HG03045 (cell line): ENCODE measurements around the gene SPATS2L.
A peak's percentile ranks its signal among the peaks of the same experiment; 100 is the strongest.

Experiments used
- ATAC-seq: cut with Tn5 transposase; IDR thresholded peaks from one replicate; pipeline ENCODE4 v1.9.1; 2021; ENCODE audit warnings: mild to moderate bottlenecking, moderate library complexity; ENCODE audit not compliant: unreplicated experiment

SPATS2L gene, protein sequence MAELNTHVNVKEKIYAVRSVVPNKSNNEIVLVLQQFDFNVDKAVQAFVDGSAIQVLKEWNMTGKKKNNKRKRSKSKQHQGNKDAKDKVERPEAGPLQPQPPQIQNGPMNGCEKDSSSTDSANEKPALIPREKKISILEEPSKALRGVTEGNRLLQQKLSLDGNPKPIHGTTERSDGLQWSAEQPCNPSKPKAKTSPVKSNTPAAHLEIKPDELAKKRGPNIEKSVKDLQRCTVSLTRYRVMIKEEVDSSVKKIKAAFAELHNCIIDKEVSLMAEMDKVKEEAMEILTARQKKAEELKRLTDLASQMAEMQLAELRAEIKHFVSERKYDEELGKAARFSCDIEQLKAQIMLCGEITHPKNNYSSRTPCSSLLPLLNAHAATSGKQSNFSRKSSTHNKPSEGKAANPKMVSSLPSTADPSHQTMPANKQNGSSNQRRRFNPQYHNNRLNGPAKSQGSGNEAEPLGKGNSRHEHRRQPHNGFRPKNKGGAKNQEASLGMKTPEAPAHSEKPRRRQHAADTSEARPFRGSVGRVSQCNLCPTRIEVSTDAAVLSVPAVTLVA

DNA sequence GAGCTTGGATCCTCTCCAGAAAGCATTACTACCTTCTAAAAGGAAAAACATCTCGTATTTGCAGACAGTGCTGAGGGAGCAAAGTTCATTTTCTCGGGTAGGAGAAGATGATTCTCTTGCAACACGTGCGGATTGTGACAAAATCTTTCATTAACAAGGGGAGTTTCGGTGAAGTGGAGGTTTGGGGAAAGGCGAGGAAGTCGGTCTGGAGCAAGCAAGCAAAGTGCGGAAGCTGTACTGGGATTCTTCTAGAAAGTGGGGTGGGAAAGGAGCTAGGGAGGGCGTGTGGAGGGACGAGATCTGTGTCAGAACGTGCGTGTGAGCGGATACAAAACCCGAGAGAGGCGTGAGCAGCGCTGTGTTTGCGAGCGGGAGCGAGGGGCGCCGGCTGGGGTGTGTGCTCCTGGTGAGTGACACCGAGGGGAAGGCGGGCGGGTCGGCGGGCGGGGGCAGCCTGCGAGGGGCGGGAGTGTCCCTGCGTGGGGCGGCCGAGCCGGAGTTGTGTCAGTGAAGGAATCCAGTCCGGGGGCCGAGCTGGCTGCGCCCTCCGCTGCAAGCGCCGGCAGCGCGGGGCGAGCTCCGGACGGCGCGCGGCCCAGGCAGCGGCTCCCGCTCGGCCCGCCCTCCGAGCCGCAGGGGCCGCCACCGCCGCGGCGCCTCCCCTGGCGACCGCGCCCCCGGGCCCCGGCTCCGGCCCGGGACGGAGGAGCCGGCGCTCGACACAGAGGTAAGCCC lies at the start of gene SPATS2L:
Gene SPATS2L, plus strand, starts transcription at position 498 of the 735 bp plus-strand sequence. CDS start 82,552 bp downstream, outside the sequence.
- ATAC-seq: peak; percentile 58

DNA sequence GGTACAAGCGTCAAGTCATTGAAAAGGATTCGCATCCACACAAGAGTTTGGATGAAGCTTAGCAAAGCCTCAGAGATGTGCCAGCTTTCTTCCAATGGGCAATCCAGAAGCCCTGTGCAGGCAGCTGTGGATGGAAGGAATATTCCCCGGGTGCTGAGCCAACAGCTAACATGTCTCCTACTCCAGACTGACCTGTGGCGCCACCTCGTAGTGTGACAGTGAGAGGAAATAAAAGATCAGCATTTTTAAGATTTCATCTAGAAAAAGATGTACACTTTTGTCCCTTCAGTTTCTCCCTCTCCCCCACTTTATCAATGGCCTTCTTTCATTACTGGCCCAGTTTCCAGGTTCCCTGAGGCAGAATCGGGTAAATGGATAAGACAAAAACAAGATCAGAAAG lies 48.9 kb upstream of the SPATS2L start:
- no peak for ATAC-seq

DNA sequence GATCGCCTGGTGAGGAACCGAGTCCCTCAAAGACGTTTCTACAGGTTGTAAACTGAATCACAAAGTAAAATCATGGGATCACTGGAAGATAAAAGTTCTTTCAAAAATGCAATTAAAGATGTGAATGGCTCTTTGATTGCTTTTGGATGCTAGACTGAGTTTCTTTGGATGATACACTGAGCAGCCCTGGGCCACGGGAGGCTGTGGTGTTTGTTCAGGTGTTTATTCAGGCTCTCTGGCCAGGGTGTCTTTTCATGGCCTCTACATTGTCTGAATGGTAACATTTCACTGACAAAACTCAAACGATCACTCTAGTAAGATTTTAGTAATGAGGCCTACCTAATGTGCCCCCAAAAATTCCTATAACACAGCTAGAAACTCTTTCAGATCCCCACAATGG lies 48.4 kb upstream of the SPATS2L start:
- ATAC-seq: no peak

DNA sequence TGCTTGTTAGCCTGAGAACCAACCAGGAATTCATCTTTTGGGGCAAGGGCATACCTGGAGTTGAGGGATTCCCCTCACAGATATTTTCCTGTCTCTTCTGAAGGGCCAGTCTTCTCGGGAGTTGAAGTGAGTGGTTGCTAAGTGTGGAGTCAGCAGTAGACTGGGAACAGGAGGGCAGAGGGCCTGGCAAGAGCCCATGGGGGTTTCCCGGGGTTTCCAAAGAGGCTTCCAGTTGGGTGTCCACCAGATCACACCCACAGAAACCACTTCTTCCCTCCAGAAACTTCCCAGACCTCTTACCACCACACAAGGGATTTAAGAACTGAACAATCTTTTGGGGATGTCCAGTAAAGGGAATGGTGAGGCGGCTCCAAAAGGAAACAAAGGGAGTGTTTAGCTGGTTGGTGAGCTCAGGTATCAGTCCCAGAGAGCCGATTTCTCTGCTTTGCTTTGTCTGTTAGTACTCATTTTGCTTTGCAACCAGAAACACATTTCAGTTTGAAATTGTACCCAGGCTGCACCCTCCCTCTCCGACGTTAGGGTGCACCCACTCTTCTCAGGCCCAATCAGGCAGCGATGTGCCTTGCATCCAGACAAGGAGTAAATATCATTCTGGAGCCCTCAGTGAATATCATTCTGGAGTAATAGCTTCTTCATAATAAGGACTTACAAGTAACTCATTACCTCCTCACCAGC lies 47.5 kb upstream of the SPATS2L start:
- ATAC-seq: no peak

DNA sequence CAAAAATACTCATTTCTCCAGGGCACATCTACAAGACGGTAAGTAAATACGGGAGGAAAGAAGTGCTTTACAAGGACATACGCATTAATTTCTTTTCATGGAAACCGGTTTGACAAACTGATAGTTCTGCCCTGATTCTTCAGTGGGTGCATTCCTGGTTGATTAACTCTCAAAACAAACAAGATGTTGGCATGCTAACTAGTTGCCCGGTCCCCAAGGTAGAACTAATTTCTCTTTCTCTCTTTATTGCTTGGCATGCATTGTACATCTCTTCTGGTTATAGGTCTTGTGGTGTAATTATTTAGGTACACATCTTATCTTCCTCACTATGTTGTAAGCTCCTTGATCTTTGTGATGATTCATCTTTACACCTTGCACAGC lies 46.9 kb upstream of the SPATS2L start:
- no peak for ATAC-seq

DNA sequence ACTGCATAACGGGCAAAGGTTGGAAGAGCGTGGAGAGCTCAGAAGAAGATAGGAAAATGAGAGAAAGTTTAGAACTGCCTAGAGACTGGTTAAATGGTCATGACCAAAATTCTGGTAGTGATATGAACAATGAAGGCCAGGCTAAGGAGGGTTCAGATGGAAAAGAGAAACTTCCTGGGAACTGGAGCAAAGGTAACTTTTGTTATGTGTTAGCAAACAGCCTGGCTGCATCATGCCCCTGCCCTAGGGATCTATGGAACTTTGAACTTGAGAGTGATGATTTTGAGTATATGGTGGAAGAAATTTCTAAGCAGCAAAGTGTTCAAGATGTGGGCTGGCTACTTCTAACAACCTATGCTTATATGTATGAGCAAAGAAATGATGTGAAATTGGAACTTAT lies 44.4 kb upstream of the SPATS2L start:
- no peak for ATAC-seq

DNA sequence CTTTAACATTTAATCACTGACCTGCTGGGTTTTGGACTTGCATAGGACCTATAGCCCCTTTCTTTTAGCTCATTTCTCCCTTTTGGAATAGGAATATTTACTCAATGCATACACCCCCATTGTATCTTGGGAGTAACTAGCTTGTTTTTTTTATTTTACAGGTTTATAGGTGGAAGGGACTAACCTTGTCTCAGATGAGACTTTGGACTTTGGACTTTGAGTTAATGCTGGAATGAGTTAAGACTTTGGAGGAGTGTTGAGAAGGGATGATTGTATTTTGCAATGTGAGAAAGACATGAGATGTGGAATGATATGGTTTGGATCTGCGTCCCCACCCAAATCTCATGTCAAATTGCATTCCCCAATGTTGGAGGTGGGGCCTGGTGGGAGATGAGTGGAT lies 43.2 kb upstream of the SPATS2L start:
- no peak for ATAC-seq

DNA sequence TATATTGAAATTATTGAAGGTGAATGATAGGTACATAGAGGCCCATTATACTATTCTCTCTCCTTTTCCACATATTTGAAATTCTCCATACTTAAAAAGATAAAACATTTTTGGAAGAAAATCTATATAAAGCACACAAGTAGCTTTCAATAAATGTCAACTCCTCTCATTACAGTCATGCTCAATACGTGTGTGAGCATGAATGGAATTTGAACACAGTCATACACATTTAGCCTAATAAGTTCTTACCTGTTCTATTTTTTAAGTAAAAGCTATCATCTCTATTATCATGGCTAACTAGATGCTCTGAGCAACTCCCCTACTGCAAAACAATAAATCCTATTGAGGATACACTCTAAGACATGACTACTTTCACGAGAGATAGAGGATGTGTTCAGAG lies 41.9 kb upstream of the SPATS2L start:
- no peak for ATAC-seq

DNA sequence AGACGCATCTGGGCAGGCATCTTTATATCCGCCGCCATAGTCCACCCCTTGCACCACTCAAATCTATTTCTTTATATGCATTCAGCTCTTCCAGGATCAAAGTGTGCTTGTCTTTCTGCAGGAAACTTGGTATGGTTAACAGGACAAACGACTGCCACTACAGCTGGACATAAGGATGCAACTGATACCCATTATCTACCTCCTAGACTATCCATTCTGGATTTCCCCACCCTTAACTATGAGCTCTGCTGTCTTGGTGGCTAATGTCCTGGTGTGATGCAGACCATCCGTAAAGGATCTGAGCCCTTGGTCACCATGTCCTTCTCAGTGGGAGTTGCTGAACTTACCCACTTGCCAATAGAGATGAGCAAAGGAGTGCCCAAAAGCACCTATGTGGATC lies 40.1 kb upstream of the SPATS2L start:
- no peak for ATAC-seq

DNA sequence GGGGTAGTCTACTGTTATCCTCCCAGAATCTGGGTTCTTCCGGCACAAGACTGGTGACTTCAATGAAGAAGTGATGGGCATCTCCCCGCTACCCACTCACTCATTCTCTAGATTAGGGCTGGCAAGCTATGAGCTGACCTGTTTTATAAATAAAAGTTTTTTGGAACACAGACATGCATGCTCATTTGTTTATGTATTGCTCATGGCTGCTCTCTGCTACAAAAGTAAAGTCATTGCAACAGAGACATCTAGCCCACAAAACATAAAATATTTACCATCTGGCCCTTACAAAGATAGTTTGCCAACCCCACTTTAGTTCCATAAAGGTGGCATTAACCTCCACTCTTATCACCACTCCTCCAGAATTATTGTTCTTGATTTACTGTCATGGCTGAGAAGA lies 39.1 kb upstream of the SPATS2L start:
- ATAC-seq: no peak

DNA sequence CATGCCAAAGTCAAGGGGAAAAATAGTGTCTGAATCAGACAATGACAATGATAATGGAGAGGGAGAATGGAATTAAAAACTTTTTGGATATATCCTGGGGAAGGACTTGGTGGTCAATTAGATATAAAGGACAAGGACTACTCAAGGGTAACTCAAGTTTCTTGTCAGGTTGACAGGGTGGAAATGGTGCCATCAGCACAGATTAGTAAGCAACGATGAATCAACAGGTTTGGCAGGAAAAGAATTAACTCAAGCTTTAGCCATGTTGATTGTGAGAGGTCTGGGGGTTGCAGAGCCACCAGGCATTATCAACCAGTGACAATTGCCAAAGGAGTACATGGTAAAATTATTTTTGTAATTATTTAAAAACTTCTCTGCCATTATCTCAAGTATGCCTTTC lies 35.8 kb upstream of the SPATS2L start:
- no peak for ATAC-seq

DNA sequence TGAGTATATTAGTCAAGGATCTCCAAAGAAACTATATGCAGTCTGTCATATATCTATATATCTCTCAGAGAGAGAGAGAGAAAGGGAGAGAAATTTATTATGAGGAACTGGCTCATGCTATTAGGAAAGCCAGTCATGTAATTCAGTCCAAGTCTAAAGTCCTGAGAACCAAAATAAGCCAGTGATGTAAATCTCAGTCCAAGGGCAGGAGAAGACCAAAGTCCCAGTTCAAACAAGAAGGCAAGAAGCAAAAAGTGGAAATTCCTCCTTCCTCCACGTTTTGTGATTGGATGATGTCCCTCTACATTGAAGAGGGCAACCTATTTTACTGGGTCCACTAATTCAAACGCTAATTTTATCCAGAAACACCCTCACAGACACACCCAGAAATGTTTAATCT lies 34.2 kb upstream of the SPATS2L start:
- no peak for ATAC-seq

DNA sequence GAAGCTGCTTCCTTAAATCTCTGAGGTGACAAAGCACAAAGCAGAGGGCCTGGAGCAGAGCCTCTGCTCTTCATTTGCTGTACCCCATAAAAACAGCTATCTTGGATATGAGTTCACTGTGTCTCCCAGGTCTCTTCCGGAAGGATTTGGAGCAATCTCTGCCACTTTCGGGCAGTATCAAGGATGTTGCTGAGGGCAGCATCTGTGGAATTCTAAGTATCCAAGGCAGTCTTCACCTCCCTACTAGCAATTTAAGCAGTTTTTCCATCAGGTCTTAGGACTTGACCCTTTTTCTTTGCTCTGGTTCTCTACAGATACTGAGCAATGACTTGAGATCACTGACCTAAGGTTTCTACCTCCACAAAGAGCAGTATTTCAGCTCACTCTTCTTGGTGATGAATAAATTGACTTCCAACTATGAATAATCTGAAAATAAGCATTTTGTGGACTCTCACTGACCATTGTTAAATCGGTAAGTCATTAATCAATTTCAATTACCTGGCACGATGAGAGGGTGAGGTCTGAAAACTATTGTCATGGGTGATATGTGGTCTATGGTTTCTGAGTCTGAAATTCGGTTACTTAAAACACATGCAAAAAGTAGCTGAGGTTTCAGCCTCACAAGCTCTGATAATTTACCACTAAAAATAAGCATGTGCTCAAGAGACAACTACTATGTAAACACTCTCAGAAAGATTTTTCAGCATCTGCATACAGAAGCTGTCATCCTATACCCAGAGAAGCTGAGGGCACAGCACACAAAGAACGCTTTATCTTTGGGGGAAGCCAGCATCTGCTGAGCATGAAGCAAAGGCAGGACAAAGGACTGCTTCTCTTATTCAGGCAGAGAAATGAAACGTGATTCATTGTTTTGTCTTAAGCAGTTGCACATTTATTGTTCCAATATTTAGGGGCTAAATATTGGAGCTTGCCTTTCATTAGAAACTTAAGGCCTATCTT lies 32.1 kb upstream of the SPATS2L start:
- ATAC-seq: no peak

DNA sequence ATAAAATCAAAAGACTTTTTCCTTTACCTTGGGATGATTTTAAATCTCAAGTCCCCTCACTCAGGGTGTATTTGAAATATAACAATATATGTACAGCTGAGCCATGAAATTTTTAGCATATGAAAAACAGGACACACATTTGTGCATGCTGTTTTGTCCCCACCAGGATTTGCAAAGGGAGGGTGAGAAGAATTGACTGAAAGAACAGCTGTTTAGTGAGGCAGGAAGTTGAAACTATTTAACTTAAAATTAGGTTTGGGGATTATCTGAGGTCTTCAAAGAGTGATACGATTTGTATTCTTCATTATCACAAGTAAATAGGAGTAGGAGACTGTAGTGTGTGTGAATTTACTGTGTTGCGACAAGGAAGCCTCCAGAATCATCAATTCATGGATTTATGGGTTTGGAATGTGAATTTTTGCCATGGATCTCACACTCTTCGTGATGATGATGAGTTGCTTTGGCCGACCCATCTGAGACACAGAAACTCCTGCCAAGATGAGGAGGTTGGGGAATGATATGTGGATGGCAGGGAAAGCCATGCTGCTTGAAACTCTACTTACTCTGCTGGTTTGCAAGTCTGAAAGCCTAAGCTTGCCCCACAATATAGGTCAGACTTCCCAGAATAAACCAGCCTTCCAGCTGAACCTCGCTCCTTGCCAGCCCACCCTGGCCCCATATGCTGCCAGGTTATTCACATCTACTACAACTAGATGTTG lies 31.0 kb upstream of the SPATS2L start:
- no peak for ATAC-seq

DNA sequence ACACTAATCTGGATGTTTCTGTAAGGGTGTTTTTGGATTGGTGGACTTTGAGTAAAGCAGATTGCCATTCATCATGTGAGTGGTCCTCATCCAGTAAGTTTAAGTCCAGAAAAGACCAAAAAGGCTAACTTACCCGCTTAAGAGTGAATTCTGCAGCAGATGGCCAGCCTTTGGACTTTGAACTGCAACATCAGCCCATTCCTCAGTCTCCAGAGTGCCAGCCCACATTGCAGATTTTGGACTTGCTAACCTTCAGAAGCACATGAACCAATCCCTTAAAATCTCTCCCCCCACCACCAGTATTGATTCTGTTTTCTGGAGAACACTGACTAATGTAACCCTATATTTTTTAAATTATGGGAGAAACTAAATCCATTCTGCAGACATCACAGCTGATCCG lies 30.0 kb upstream of the SPATS2L start:
- ATAC-seq: no peak

DNA sequence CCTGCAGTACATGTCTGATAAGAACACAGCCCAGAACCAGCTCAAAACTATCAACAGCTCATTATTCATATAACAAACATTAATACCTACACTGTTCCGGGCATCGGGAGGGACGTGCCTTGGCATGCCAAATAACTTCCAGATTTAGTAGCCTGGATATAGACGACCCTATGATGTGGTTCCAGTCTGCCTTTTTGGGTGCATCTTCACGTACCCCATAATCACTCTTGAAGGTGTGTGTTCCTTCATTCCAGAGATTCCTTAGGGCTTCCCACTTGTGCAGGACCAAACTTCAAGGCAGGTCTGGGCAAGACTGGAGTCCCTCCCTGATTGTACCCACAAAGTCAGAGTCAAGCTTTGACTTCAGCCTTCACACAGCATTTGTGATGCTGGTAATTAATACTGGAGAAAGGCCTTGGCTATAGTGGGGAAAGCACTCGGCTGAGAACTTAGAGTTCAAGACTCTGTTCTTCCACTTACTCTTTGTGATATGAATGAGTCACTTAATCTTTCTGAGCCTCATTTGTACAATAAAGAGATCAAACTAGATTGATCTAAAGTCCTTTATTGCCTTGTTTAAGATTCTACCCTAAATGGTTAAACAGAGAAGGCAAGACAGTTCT lies 27.7 kb upstream of the SPATS2L start:
- ATAC-seq: no peak

DNA sequence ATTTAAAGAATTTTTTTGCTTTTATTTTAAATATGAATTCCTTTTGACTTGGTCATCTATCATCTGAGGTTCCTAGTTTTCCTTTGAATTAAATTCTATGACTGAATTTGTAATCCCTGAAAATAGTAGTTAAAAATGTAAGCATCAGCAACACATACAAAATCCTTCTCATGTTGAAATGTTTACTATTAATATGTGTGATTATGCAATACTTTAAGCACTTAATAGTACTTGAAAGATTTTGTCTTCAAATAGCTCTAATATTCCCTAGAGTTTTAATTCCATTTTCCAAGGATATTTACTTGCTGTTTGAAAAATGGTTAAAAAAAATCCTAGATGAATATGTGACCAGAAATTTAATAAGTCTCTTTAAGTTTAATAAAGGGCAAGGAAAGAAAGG lies 26.6 kb upstream of the SPATS2L start:
- no peak for ATAC-seq

DNA sequence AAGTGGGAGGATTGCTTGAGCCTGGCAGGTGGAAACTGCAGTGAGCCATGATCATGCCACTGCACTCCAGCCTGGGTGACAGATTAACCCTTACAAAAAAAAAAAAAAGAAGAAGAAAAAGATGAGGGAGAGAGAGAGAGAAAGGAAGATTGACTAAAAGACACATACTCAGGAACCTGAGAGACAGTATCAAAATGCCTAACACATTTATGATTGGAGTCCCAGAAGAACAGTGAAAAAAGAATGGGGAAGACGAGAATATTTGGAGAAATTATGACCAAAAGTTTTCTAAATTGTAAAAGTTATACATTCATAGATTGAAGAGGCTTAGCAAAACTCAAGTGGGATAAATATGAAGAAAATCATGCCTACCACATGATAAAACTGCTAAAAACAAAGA lies 19.9 kb upstream of the SPATS2L start:
- ATAC-seq: no peak

DNA sequence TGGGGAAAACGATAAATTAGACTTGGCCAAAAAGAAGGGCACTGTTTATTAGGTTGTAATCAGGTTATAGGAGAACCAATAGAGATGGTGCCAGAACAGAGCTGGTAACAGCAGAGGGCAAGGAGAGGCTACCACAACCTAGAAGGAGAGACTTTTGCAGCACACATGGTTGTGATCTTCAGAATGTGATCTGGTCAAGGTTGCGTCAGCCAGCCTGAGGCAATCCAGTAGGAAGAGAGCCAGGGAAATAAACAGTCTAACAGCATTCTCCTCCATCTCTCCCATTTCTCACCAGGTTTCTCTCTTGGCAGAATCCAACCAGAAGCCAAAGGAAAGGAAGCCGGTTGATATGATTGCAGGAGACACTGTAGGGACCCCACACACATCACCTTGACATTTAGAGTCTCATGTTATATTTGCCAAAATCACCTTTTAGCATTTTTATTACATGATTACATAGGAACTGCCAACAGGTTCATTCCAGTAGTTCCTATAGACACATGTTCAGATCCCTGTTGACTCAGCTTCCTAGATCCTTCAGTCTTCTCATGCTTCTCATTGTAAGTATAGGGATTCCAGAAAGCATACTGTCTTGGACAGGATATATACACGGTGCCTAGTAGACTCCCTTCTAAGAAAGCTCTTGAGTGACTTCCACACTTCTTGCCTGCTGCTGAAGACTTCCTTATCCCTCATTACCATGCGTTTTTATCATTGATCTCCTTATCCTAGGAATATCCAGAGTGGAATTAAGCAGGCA lies 17.6 kb upstream of the SPATS2L start:
- no peak for ATAC-seq
